SH-SY5Y (cell line): ENCODE data around the gene TM9SF4.

Experiments used
- GATA2 ChIP-seq: IDR thresholded peaks from 2 replicates; pipeline ENCODE4 v1.6.1; 2011; ENCODE audit warnings: mild to moderate bottlenecking, low read depth, low read length
- GATA3 ChIP-seq: IDR thresholded peaks from 2 replicates; pipeline ENCODE4 v1.6.1; 2011; ENCODE audit warnings: low read depth, mild to moderate bottlenecking, low read length, moderate library complexity

DNA sequence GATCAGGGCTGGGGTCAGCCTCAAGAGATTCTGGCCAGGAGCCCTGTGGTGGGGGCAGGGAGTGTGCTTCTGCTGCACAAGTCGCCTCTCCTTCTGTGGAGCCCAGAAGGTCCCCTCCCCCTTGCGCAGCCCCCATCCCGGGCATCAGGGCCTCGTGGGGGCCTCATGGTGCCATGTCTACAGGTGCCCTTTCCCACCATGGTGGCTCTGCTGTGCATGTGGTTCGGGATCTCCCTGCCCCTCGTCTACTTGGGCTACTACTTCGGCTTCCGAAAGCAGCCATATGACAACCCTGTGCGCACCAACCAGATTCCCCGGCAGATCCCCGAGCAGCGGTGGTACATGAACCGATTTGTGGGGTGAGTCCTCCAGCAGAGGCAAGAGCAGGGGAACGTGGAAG, 48.1 kb downstream of the TM9SF4 start:
- TF ChIP-seq GATA2: no peak
- no peak for TF ChIP-seq GATA3
